K562 (cell line): Measurements from ENCODE around the gene DNAH3. TPM values are rescaled to one million over a fixed set of nuclear protein-coding genes. Genes with fewer than 3 reads are reported as not detected.

Experiments used
- ATAC-seq: fragments of 200-7000 bp; cut with Tn5 transposase; 3 replicates; pipeline ENCODE4 v1.9.1; 2020; ENCODE audit warnings: moderate library complexity
- BruUV-seq: library from RNA; stranded (reverse); fragments of 400-500 nt; replicated peaks from 2 replicates; lab custom pipeline; 2021; lab: Mats Ljungman, UMichigan
- CTCF ChIA-PET: fragments of 300-600 bp; formaldehyde crosslinking; extraction: SDS; loops from one replicate; lab custom pipeline; 2021; ENCODE audit warnings: low intra/inter-chr PET ratio; lab: Yijun Ruan, JAX
- POLR2A ChIA-PET: fragments of 300-600, 350-650 bp; sonication (Branson Sonifier 250); formaldehyde crosslinking; extraction: SDS; loops from one replicate; lab custom pipeline; 2021; ENCODE audit warnings: antibody characterized with exemption, inconsistent platforms; lab: Yijun Ruan, JAX
- DNase-seq, 4 experiments: peaks; one replicate each; pipeline versions ENCODE4 v3.0.0 to v3.0.0-alpha.2; 2011 to 2018; ENCODE audit warnings: low spot score in 3 of 4, mixed read lengths in 3 of 4; ENCODE audit errors: extremely low read depth in 1 of 4
- FAIRE-seq: peaks from 2 replicates; lab custom pipeline; 2011; peaks lifted over from hg19 to GRCh38; lab: Jason Lieb, UNC
- H2AFZ ChIP-seq: 2 replicates; pipeline ENCODE4 v1.6.0; 2011; ENCODE audit warnings: low read depth, low read length, control low read depth, inconsistent platforms
- H3K27ac ChIP-seq: fragments of 200-600 bp; 3 replicates; pipeline ENCODE4 v1.8.0; 2011; ENCODE audit warnings: low read depth, mild to moderate bottlenecking, control low read depth, inconsistent platforms, low read length, moderate library complexity, mixed read lengths; ENCODE audit errors: extremely low read depth
- H3K27me3 ChIP-seq, 2 experiments: fragments of 300-600 bp in 1 of 2; 2 replicates in 1 of 2; 3 replicates in 1 of 2; pipeline versions ENCODE4 v1.6.0 to v1.8.0; 2011; ENCODE audit warnings: inconsistent platforms in 2 of 2, low read length in 2 of 2, mild to moderate bottlenecking in 1 of 2, mixed read lengths in 1 of 2, moderate library complexity in 1 of 2; ENCODE audit not compliant: control insufficient read depth in 2 of 2, insufficient read depth in 2 of 2
- H3K36me3 ChIP-seq: fragments of 300-600 bp; 3 replicates; pipeline ENCODE4 v1.8.0; 2011; ENCODE audit warnings: mild to moderate bottlenecking, low read length, inconsistent platforms; ENCODE audit not compliant: control insufficient read depth, insufficient read depth
- H3K4me1 ChIP-seq, 2 experiments: fragments of 200-600 bp in 1 of 2; replicated peaks in 1 of 2; 2 replicates in 1 of 2; 3 replicates in 1 of 2; pipeline versions ENCODE4 v1.5.1 to v1.8.0; 2011; ENCODE audit warnings: inconsistent platforms in 2 of 2, low read length in 2 of 2, mild to moderate bottlenecking in 1 of 2, mixed read lengths in 1 of 2, moderate library complexity in 1 of 2; ENCODE audit not compliant: control insufficient read depth in 2 of 2, insufficient read depth in 2 of 2
- H3K4me2 ChIP-seq: 2 replicates; pipeline ENCODE4 v1.6.1; 2011; ENCODE audit warnings: low read length, control low read depth, inconsistent platforms, mixed read lengths; ENCODE audit not compliant: insufficient read depth
- H3K4me3 ChIP-seq: fragments of 200-600 bp; sonication (generic), shearing (Covaris generic); 2 replicates; pipeline ENCODE4 v1.5.1; 2016; ENCODE audit warnings: control low read depth, inconsistent platforms
- H3K79me2 ChIP-seq: fragments of 200-600 bp; 3 replicates; pipeline ENCODE4 v1.8.0; 2011; ENCODE audit warnings: low read length, inconsistent platforms; ENCODE audit not compliant: control insufficient read depth, insufficient read depth
- H3K9ac ChIP-seq, 2 experiments: 2 replicates each; pipeline versions ENCODE4 v1.6.0 to v1.6.1; 2011; ENCODE audit warnings: low read depth in 2 of 2, low read length in 2 of 2, control low read depth in 1 of 2, inconsistent platforms in 1 of 2, mild to moderate bottlenecking in 1 of 2, mixed read lengths in 1 of 2; ENCODE audit not compliant: insufficient read depth in 1 of 2
- H3K9me1 ChIP-seq: one replicate; pipeline ENCODE4 v1.6.0; 2011; ENCODE audit warnings: inconsistent platforms, mild to moderate bottlenecking, low read length, moderate library complexity; ENCODE audit not compliant: control insufficient read depth, insufficient read depth
- H3K9me3 ChIP-seq: replicated peaks from 2 replicates; pipeline ENCODE4 v1.5.1; 2011; ENCODE audit warnings: low read depth, low read length, inconsistent platforms; ENCODE audit not compliant: control insufficient read depth, insufficient read depth
- H4K20me1 ChIP-seq: replicated peaks from 2 replicates; pipeline ENCODE4 v1.6.1; 2011; ENCODE audit warnings: low read length, inconsistent platforms, mixed read lengths; ENCODE audit not compliant: control insufficient read depth, insufficient read depth
- CBX3 ChIP-seq, 2 experiments: IDR thresholded peaks; 1 replicate in 1 of 2; 2 replicates in 1 of 2; pipeline ENCODE4 v1.6.1; 2012; ENCODE audit warnings: inconsistent platforms in 2 of 2, low read length in 2 of 2, borderline replicate concordance in 1 of 2, control low read depth in 1 of 2
- CHD1 ChIP-seq: fragments of 200-600 bp; sonication (generic); IDR thresholded peaks from one replicate; pipeline ENCODE4 v1.6.1; 2012; ENCODE audit warnings: mild to moderate bottlenecking, moderate library complexity, low read length, inconsistent platforms
- CXXC5 ChIP-seq: fragments of 250-450 bp; sonication (Bioruptor Pico); IDR thresholded peaks from 2 replicates; pipeline ENCODE4 v1.8.0; 2022; ENCODE audit warnings: inconsistent platforms, mild to moderate bottlenecking, moderate library complexity
- MCM2 ChIP-seq: fragments of 450-650 bp; IDR thresholded peaks from 2 replicates; pipeline ENCODE4 v1.6.1; 2017; ENCODE audit warnings: low read depth, mild to moderate bottlenecking
- NCOA1 ChIP-seq: fragments of 450-650 bp; IDR thresholded peaks from 2 replicates; pipeline ENCODE4 v1.6.1; 2016; ENCODE audit warnings: low read depth
- PHF8 ChIP-seq: fragments of 200-600 bp; sonication (generic); IDR thresholded peaks from 2 replicates; pipeline ENCODE4 v1.6.1; 2012; ENCODE audit warnings: mixed run types, mild to moderate bottlenecking, inconsistent platforms, low read length, moderate library complexity, borderline replicate concordance
- PURB ChIP-seq: sonication (generic); formaldehyde crosslinking; IDR thresholded peaks from 2 replicates; pipeline ENCODE4 v1.9.0; 2021; ENCODE audit warnings: low read depth, mild to moderate bottlenecking, missing genetic modification reagents
- RBM34 ChIP-seq: fragments of 200-400 bp; formaldehyde crosslinking; IDR thresholded peaks from 2 replicates; pipeline ENCODE4 v1.6.1; 2018; ENCODE audit warnings: low read length, borderline replicate concordance; ENCODE audit not compliant: insufficient read depth
- SNRNP70 ChIP-seq: fragments of 200-400 bp; formaldehyde crosslinking; optimal IDR thresholded peaks from 2 replicates; pipeline ENCODE3; 2017; ENCODE audit warnings: low read depth, low read length
- SRF ChIP-seq, 2 experiments: fragments of 250-450, 450-650 bp in 1 of 2; sonication (Bioruptor Pico) in 1 of 2; sonication (generic) in 1 of 2; formaldehyde crosslinking; IDR thresholded peaks; 2 replicates each; pipeline versions ENCODE4 v1.5.0 to v1.5.1; 2020 to 2022; ENCODE audit warnings: mild to moderate bottlenecking in 1 of 2, missing genetic modification reagents in 1 of 2
- ZNF224 ChIP-seq: sonication (generic); formaldehyde crosslinking; IDR thresholded peaks from 2 replicates; pipeline ENCODE4 v1.8.0; 2022; ENCODE audit warnings: mild to moderate bottlenecking, missing genetic modification reagents
- WGBS: fragments of 100-300 bp; shearing (Covaris generic); methylation state at CpG from one replicate; pipeline ENCODE4 v1.1.6; 2016; ENCODE audit warnings: low coverage, mixed read lengths; ENCODE audit not compliant: insufficient coverage; ENCODE audit errors: missing lambda C conversion rate; 5-methylcytosine and 5-hydroxymethylcytosine counted together
- in situ Hi-C: fragments of 300-500 bp; cut with MboI; formaldehyde crosslinking; loops from 4 replicates; pipeline ENCODE4 v1.15.0; 2018; ENCODE audit warnings: inconsistent platforms, mixed read lengths
- intact Hi-C: fragments of 100-400 bp; cut with micrococcal nuclease; formaldehyde crosslinking; loops from 2 replicates; pipeline ENCODE4 v1.14.2; 2022
- polyA plus RNA-seq, 8 experiments: library from polyadenylated mRNA; depleted of rRNA in 4 of 8; stranded (reverse) in 5 of 8; unstranded in 3 of 8; fragments of >200 nt; fragmentation: Nextera tagmentation in 2 of 8; fragmentation: Illumina TruSeq in 1 of 8; extraction: Ambion mirVana in 2 of 8; extraction: Trizol in 1 of 8; gene quantifications; 2 replicates each; pipeline versions ENCODE4 v1.2.1 to v1.2.3, GENCODE V29; 2011 to 2014; ENCODE audit warnings: inconsistent platforms in 1 of 8, missing spikeins in 1 of 8
- total RNA-seq, 7 experiments: library from RNA; depleted of rRNA in 6 of 7; stranded (reverse); fragments of >200 nt in 6 of 7; fragmentation: Illumina TruSeq in 2 of 7; extraction: Trizol in 2 of 7; gene quantifications; 2 replicates each; pipeline versions ENCODE4 v1.2.1 to v1.2.3, GENCODE V29; 2011 to 2021; ENCODE audit warnings: low replicate concordance in 1 of 7
- TF ChIP-seq, protein P1 (sequence below), 3 experiments: IDR thresholded peaks in 2 of 3; conservative IDR thresholded peaks in 1 of 3; 2 replicates each; pipeline ENCODE4 v1.5.1; 2011 to 2012; ENCODE audit warnings: low read length in 3 of 3, mild to moderate bottlenecking in 3 of 3, control low read depth in 2 of 3, improper control_type of control experiment in 1 of 3, inconsistent platforms in 1 of 3, low read depth in 1 of 3, mixed read lengths in 1 of 3, moderate library complexity in 1 of 3; ENCODE audit not compliant: insufficient read depth in 2 of 3

DNAH3 gene
- total and polyA plus RNA-seq, 9 of the 15 experiments (the other 6 are each of a cell fraction or from before 2014, with no cell fraction given), result 0.32 to 0.84 (median 0.44) TPM

GRCh38 chr16:21117567-21117966 lies 33.1 kb downstream of the DNAH3 start:
- ChIA-PET CTCF (no interaction called here), POLR2A (interaction anchor here (1.2 kb wide), 1 partner anchor 183 kb away, joined by 3 read pairs; no protein-coding TSS in a partner anchor)
- no peaks in the 10 kb centered on the region for H3K36me3 ChIP-seq
- no peaks in the 10 kb centered on the region for H3K9me1 ChIP-seq
- no peak overlapping the region for H3K4me3 ChIP-seq
- no peaks in the 10 kb centered on the region for H4K20me1 ChIP-seq
- H3K9me3 ChIP-seq, result peaks cover 5% of the 10 kb centered on the region
- 64% methylated on average over 4 of the region's 4 CpGs for WGBS
- FAIRE-seq (no peak), ATAC-seq (no peak), DNase-seq (no peak)
- H3K9ac ChIP-seq, result no peak overlapping the region
- peaks cover 0 to 7% of the 10 kb centered on the region in 2 experiments; a peak in 2 of 5 replicates for H3K4me1 ChIP-seq
- H3K27ac ChIP-seq, result no peak overlapping the region
- intact Hi-C loops (no loop called here), in situ Hi-C loops (no loop called here)
- no peaks in the 10 kb centered on the region for H3K79me2 ChIP-seq
- TF ChIP-seq SRF (CRISPR knock-in tag; IDR thresholded peaks at IDR 0.05) (no peak), CXXC5 (CRISPR knock-in tag) (no peak), NCOA1 (no peak), ZNF224 (CRISPR knock-in tag) (no peak), SNRNP70 (no peak), RBM34 (no peak), CBX3 (IDR thresholded peaks at IDR 0.05; ENCODE audit: borderline replicate concordance in 1 of 2, low read length in 2 of 2) (no peak), PURB (CRISPR knock-in tag) (no peak), PHF8 (no peak), MCM2 (no peak), CHD1 (no peak)
- TF ChIP-seq, protein P1, sequence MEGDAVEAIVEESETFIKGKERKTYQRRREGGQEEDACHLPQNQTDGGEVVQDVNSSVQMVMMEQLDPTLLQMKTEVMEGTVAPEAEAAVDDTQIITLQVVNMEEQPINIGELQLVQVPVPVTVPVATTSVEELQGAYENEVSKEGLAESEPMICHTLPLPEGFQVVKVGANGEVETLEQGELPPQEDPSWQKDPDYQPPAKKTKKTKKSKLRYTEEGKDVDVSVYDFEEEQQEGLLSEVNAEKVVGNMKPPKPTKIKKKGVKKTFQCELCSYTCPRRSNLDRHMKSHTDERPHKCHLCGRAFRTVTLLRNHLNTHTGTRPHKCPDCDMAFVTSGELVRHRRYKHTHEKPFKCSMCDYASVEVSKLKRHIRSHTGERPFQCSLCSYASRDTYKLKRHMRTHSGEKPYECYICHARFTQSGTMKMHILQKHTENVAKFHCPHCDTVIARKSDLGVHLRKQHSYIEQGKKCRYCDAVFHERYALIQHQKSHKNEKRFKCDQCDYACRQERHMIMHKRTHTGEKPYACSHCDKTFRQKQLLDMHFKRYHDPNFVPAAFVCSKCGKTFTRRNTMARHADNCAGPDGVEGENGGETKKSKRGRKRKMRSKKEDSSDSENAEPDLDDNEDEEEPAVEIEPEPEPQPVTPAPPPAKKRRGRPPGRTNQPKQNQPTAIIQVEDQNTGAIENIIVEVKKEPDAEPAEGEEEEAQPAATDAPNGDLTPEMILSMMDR (IDR thresholded peaks at IDR 0.05 in 2 of 3, conservative IDR thresholded peaks at IDR 0.05 in 1 of 3; ENCODE audit: insufficient read depth in 2 of 3, low read depth in 1 of 3, low read length in 3 of 3), result no peak
- no peak overlapping the region for H3K4me2 ChIP-seq
- H2AFZ ChIP-seq, result no peak overlapping the region
- no peaks in the 10 kb centered on the region for H3K27me3 ChIP-seq
- no TSS peak for BruUV-seq
